GM12801 (cell line): ENCODE data around the gene CLK4.

Source experiments
- CTCF ChIP-seq: IDR thresholded peaks from one replicate; pipeline ENCODE4 v1.5.1; 2011; ENCODE audit warnings: control low read depth; ENCODE audit not compliant: insufficient read length; ENCODE audit errors: extremely low read depth

CLK4 gene

GRCh38 chr5:178590141-178590923 lies 36.5 kb downstream of the CLK4 start, which contains the start of gene COL23A1:
Gene COL23A1, minus strand, starts transcription at chr5:178590393.
- TF ChIP-seq CTCF: no peak

- TF ChIP-seq CTCF: no peak
These were observed 37.4 kb downstream of the CLK4 start for GRCh38 chr5:178589180-178590140.

GRCh38 chr5:178588769-178589168 lies 38.1 kb downstream of the CLK4 start:
- no peak for TF ChIP-seq CTCF

GRCh38 chr5:178587763-178588611 lies 38.9 kb downstream of the CLK4 start:
- TF ChIP-seq CTCF: no peak

GRCh38 chr5:178586396-178586795 lies 40.5 kb downstream of the CLK4 start:
- no peak for TF ChIP-seq CTCF

GRCh38 chr5:178583279-178583678 lies 43.6 kb downstream of the CLK4 start:
- no peak for TF ChIP-seq CTCF
